Heart right ventricle (tissue), 16 donors: ENCODE measurements around the gene LEMD2. TPM values are rescaled to one million over a fixed set of nuclear protein-coding genes. Genes with fewer than 3 reads are reported as not detected.

Source experiments
- ATAC-seq, 8 donors: fragments of 200-7000 bp; cut with Tn5 transposase; one replicate each; pipeline ENCODE4 v1.9.1; 2020; ENCODE audit warnings: mild to moderate bottlenecking in 8 of 8, moderate library complexity in 8 of 8, moderate number of reproducible peaks in 1 of 8
- DNase-seq, 2 donors: peaks; one replicate each; pipeline ENCODE4 v3.0.0-alpha.2; 2020
- H3K27ac ChIP-seq, 10 donors: fragments of 200-600 bp; sonication (generic) in 2 of 10; one replicate each; pipeline versions ENCODE4 v1.5.0 to v1.8.0; 2020 to 2022; ENCODE audit warnings: mild to moderate bottlenecking in 3 of 10
- H3K27me3 ChIP-seq, 7 donors: fragments of 200-600 bp; one replicate each; pipeline ENCODE4 v1.8.0; 2021 to 2022; ENCODE audit warnings: mild to moderate bottlenecking in 2 of 7
- H3K36me3 ChIP-seq, 9 donors: fragments of 200-600 bp; sonication (generic) in 1 of 9; one replicate each; pipeline versions ENCODE4 v1.5.0 to v1.8.0; 2020 to 2022; ENCODE audit warnings: mild to moderate bottlenecking in 2 of 9
- H3K4me1 ChIP-seq, 9 donors: fragments of 200-600 bp; sonication (generic) in 1 of 9; one replicate each; pipeline versions ENCODE4 v1.5.0 to v1.8.0; 2020 to 2022; ENCODE audit warnings: mild to moderate bottlenecking in 4 of 9
- H3K4me3 ChIP-seq, 10 donors: fragments of 200-600 bp; sonication (generic) in 2 of 10; one replicate each; pipeline versions ENCODE4 v1.5.0 to v1.8.0; 2020 to 2022; ENCODE audit warnings: mild to moderate bottlenecking in 7 of 10, moderate library complexity in 2 of 10
- H3K9me3 ChIP-seq, 11 donors: fragments of 200-600 bp in 10 of 11; sonication (generic) in 2 of 11; one replicate each; pipeline versions ENCODE4 v1.5.0 to v1.8.0; 2013 to 2022; ENCODE audit warnings: mild to moderate bottlenecking in 2 of 11, control low read depth in 1 of 11, moderate library complexity in 1 of 11
- CTCF ChIP-seq, 9 donors: fragments of 200-600 bp; sonication (generic) in 2 of 9; IDR thresholded peaks; one replicate each; pipeline versions ENCODE4 v1.5.0 to v1.8.0; 2021 to 2022; ENCODE audit warnings: antibody characterized with exemption in 9 of 9, mild to moderate bottlenecking in 5 of 9, moderate library complexity in 1 of 9
- WGBS, 2 donors: extraction: QIAGEN DNeasy Blood & Tissue Kit; methylation state at CpG; one replicate each; pipeline ENCODE4 v1.1.7; 2013; ENCODE audit warnings: inconsistent platforms in 1 of 2; 5-methylcytosine and 5-hydroxymethylcytosine counted together
- intact Hi-C, 10 donors: fragments of 100-400 bp; cut with DNase I; formaldehyde crosslinking; loops; one replicate each; pipeline versions ENCODE4 v1.11.1 to v1.14.2; 2022
- polyA plus RNA-seq, 2 donors: library from polyadenylated mRNA; stranded (reverse); fragments of 200-250 nt; gene quantifications; one replicate each; pipeline ENCODE4 v1.2.3, GENCODE V29; 2013
- total RNA-seq, 10 donors: library from RNA; stranded (reverse); fragmentation: NEBNext Ultra II Directional in 3 of 10; extraction: Animal tissue kit (Norgen Biotek cat#: 25700) in 3 of 10; gene quantifications; one replicate each; pipeline versions ENCODE4 v1.2.1 to v1.2.4, GENCODE V29; 2021 to 2023
- donor health status: Arrhythmogenic right ventricular cardiomyopathy.
- donor health status: ischemic (EF 13 %, LVEDD 7.1; RV severe dilation, severe dysfunction).
- donor health status: healthy with polysubstance abuse.
- donor health status: DM: no; HTN: yes; CAD: no.
- donor health status: DM: no; HTN: no; CAD: no.
- donor health status: ischemic (EF 25% LVEDD 6.9; RV normal size, moderate dysfunction).
- donor health status: ischemic (EF 25% LVEDD 5.7; RV mildly dilated, moderate dysfunction).
- donor health status: healthy.
- donor health status: DM: yes; HTN: yes; CAD: no.
- donor health status: Ischemic cardiomyopathy.
- donor health status: ischemic (EF 35%, LVEDD 5.7; RV mildly dilated, moderate dysfunction).
- donor health status: nonischemic (EF 11% LVEDD 7.7; RV severe dilation, severe dysfunction).
- donor health status: DM: yes; HTN: yes; CAD: no.
- donor health status: PGD.
- donor health status: ischemic (EF 29% LVEDD 5.4; RV normal size, mild dysfunction).
- donor health status: nonischemic (EF 23%, LVEDD 6.1; RV moderate dilation, normal function).

The LEMD2 gene
- total and polyA plus RNA-seq, 12 donors: 18.5 to 45.9 (median 27.0) TPM

GRCh38 chr6:33786736-33787135, 2.2 kb downstream of the LEMD2 start:
- peak overlapping the region in 5 of 10 donors; percentile 76 to 94 (median 84) for H3K4me3 ChIP-seq
- no peaks in the 10 kb centered on the region for H3K27me3 ChIP-seq
- H3K4me1 ChIP-seq: peaks cover 9 to 65% (median 49%) of the 10 kb centered on the region in 9 donors
- no peak for TF ChIP-seq CTCF (IDR thresholded peaks at IDR 0.05)
- peak overlapping the region in 9 of 10 donors; percentile 10 to 100 (median 99) for H3K27ac ChIP-seq
- peaks cover 0 to 53% (median 28%) of the 10 kb centered on the region in 9 donors for H3K36me3 ChIP-seq
- intact Hi-C loops: no loop called here
- H3K9me3 ChIP-seq: no peaks in the 10 kb centered on the region
- 62 to 64% methylated on average over 3 of the region's 3 CpGs for WGBS, 2 donors
- DNase-seq (no peak), ATAC-seq (no peak)

- Histone ChIP-seq H3K36me3 (peaks cover 0 to 62% (median 28%) of the 10 kb centered on the region in 9 donors), H3K4me1 (peaks cover 14 to 74% (median 59%) of the 10 kb centered on the region in 9 donors)
- intact Hi-C loops: no loop called here
These were observed 3.2 kb downstream of the LEMD2 start for GRCh38 chr6:33785778-33786177.

GRCh38 chr6:33784787-33785186, 4.1 kb downstream of the LEMD2 start:
- TF ChIP-seq CTCF (IDR thresholded peaks at IDR 0.05): no peak
- peaks cover 14 to 84% (median 68%) of the 10 kb centered on the region in 9 donors for H3K4me1 ChIP-seq
- 65 to 69% methylated on average over 13 of the region's 13 CpGs for WGBS, 2 donors
- H3K27me3 ChIP-seq: no peaks in the 10 kb centered on the region
- peak overlapping the region in 7 of 10 donors; percentile 3 to 99 (median 22) for H3K27ac ChIP-seq
- ATAC-seq (no peak), DNase-seq (no peak)
- H3K36me3 ChIP-seq: peaks cover 0 to 72% (median 34%) of the 10 kb centered on the region in 9 donors
- no peak overlapping the region for H3K4me3 ChIP-seq
- H3K9me3 ChIP-seq: no peaks in the 10 kb centered on the region
- intact Hi-C loops: no loop called here

More at GRCh38 chr6:33785778-33786177, 3.2 kb downstream of the LEMD2 start:
- Histone ChIP-seq H3K27ac (peak overlapping the region in 8 of 10 donors; percentile 10 to 100 (median 95)), H3K27me3 (no peaks in the 10 kb centered on the region), H3K9me3 (no peaks in the 10 kb centered on the region), H3K4me3 (no peak overlapping the region)
- no peak for DNase-seq
- 54 to 58% methylated on average over 3 of the region's 3 CpGs for WGBS, 2 donors
- no peak for ATAC-seq
- no peak for TF ChIP-seq CTCF (IDR thresholded peaks at IDR 0.05)

- TF ChIP-seq CTCF (IDR thresholded peaks at IDR 0.05): no peak
- no peak for DNase-seq
- no peak for ATAC-seq
- Histone ChIP-seq H3K36me3 (peaks cover 0 to 81% (median 42%) of the 10 kb centered on the region in 9 donors), H3K4me1 (peaks cover 14 to 80% (median 62%) of the 10 kb centered on the region in 9 donors), H3K9me3 (no peaks in the 10 kb centered on the region), H3K4me3 (no peak overlapping the region), H3K27me3 (no peaks in the 10 kb centered on the region), H3K27ac (peak overlapping the region in 2 of 10 donors; percentile 3 to 99)
- WGBS, 2 donors: 92 to 96% methylated on average over 10 of the region's 10 CpGs
- intact Hi-C loops: no loop called here
These were observed 5.0 kb downstream of the LEMD2 start for GRCh38 chr6:33783781-33784520.
